Fibroblast of skin of left quadriceps (primary cell): Measurements from ENCODE around the gene DHRS2.

Experiments
- DNase-seq, 2 experiments: peaks; one replicate each; pipeline ENCODE4 v3.0.0-alpha.2; 2013; ENCODE audit warnings: low read depth in 2 of 2

The DHRS2 gene

GRCh38 chr14:23612802-23613201 lies 23.4 kb upstream of the DHRS2 start:
- DNase-seq = no peak

GRCh38 chr14:23613242-23614070 lies 22.7 kb upstream of the DHRS2 start:
- DNase-seq = no peak

GRCh38 chr14:23614395-23614828 lies 21.8 kb upstream of the DHRS2 start:
- no peak for DNase-seq

- DNase-seq = no peak
Measured at GRCh38 chr14:23615856-23616255, 20.3 kb upstream of the DHRS2 start.

- no peak for DNase-seq
Measured at GRCh38 chr14:23617539-23617938, 18.6 kb upstream of the DHRS2 start.

- no peak for DNase-seq
Measured at GRCh38 chr14:23618415-23618988, 17.7 kb upstream of the DHRS2 start.

- DNase-seq = no peak
Measured at GRCh38 chr14:23620177-23620702, 15.9 kb upstream of the DHRS2 start.

GRCh38 chr14:23621204-23621931 lies 14.8 kb upstream of the DHRS2 start:
- DNase-seq = no peak

- DNase-seq = no peak
Measured at GRCh38 chr14:23621932-23622730, 14.0 kb upstream of the DHRS2 start.

- DNase-seq = no peak
Measured at GRCh38 chr14:23622990-23623389, 13.2 kb upstream of the DHRS2 start.

GRCh38 chr14:23623962-23624361 lies 12.2 kb upstream of the DHRS2 start:
- DNase-seq = no peak

- DNase-seq = no peak
Measured at GRCh38 chr14:23624830-23625404, 11.2 kb upstream of the DHRS2 start.

- DNase-seq = no peak
Measured at GRCh38 chr14:23626946-23627345, 9.2 kb upstream of the DHRS2 start.

GRCh38 chr14:23627961-23628360 lies 8.2 kb upstream of the DHRS2 start:
- no peak for DNase-seq

- DNase-seq = no peak
Measured at GRCh38 chr14:23629204-23629603, 7.0 kb upstream of the DHRS2 start.

- no peak for DNase-seq
Measured at GRCh38 chr14:23629832-23630396, 6.2 kb upstream of the DHRS2 start.

GRCh38 chr14:23630687-23631086 lies 5.5 kb upstream of the DHRS2 start:
- no peak for DNase-seq

GRCh38 chr14:23631234-23631633 lies 4.9 kb upstream of the DHRS2 start:
- no peak for DNase-seq

GRCh38 chr14:23631702-23632460 lies 4.3 kb upstream of the DHRS2 start:
- DNase-seq = peak; percentile 57 to 67

GRCh38 chr14:23632461-23633159 lies 3.6 kb upstream of the DHRS2 start:
- DNase-seq = no peak
